RWPE1 (cell line): ENCODE data around the gene KLF6.

Experiments
- CTCF ChIA-PET: fragments of 350-600 bp; sonication (Branson Sonifier 250); formaldehyde crosslinking; extraction: SDS; loops from one replicate; lab custom pipeline; 2021; lab: Yijun Ruan, JAX
- POLR2A ChIA-PET: fragments of 400-600 bp; formaldehyde crosslinking; extraction: SDS; loops from one replicate; lab custom pipeline; 2020; ENCODE audit warnings: antibody characterized with exemption; ENCODE audit not compliant: low non-redundant PET; lab: Yijun Ruan, JAX
- DNase-seq: peaks from one replicate; pipeline ENCODE4 v3.0.0; 2012; ENCODE audit warnings: low spot score
- H3K27ac ChIP-seq: fragments of 450-650 bp; 2 replicates; pipeline ENCODE4 v1.5.1; 2017
- CTCF ChIP-seq: fragments of 450-650 bp; conservative IDR thresholded peaks from 2 replicates; pipeline ENCODE4 v1.5.1; 2017; ENCODE audit warnings: low read depth, mild to moderate bottlenecking

KLF6 gene

GRCh38 chr10:3778692-3779157 lies 6.3 kb downstream of the KLF6 start:
- DNase-seq: no peak
- peak overlapping the region; percentile 99 for H3K27ac ChIP-seq
- ChIA-PET CTCF (interaction anchor here (0.5 kb wide), 1 partner anchor 150 kb away, joined by 3 read pairs; no protein-coding TSS in a partner anchor), POLR2A (no interaction called here)
- TF ChIP-seq CTCF: no peak

GRCh38 chr10:3777981-3778691 lies 6.9 kb downstream of the KLF6 start:
- CTCF ChIA-PET: interaction anchor here (0.5 to 0.7 kb wide), 2 partner anchors 150 to 581 kb away, joined by 3 to 4 read pairs; no protein-coding TSS in a partner anchor
- no peak for TF ChIP-seq CTCF
- no peak for DNase-seq
- POLR2A ChIA-PET: no interaction called here
- H3K27ac ChIP-seq: no peak overlapping the region

- DNase-seq: peak; percentile 74
- POLR2A ChIA-PET: interaction anchor here (0.6 kb wide), 1 partner anchor 917 kb away, joined by 3 read pairs; no protein-coding TSS in a partner anchor
- TF ChIP-seq CTCF: no peak
- CTCF ChIA-PET: interaction anchor here (0.6 to 0.8 kb wide), 4 partner anchors 34 to 579 kb away, joined by 4 to 5 read pairs (median 4); no protein-coding TSS in a partner anchor
- H3K27ac ChIP-seq: peak overlapping the region; percentile 93
These were observed 8.0 kb downstream of the KLF6 start for GRCh38 chr10:3776796-3777571.

- CTCF ChIA-PET: interaction anchor here (0.6 to 0.7 kb wide), 3 partner anchors 33 to 220 kb away, joined by 4 to 7 read pairs (median 5); no protein-coding TSS in a partner anchor
- POLR2A ChIA-PET: interaction anchor here (0.6 to 1.2 kb wide), 2 partner anchors 9 to 919 kb away, joined by 3 to 4 read pairs; partner anchors contain the start of gene KLF6
- no peak for DNase-seq
- no peak for TF ChIP-seq CTCF
- peak overlapping the region; percentile 97 for H3K27ac ChIP-seq
These were observed 9.1 kb downstream of the KLF6 start for GRCh38 chr10:3775696-3776551.

- CTCF ChIA-PET: no interaction called here
- POLR2A ChIA-PET: interaction anchor here (1.2 kb wide), 1 partner anchor 10 kb away, joined by 4 read pairs; the partner anchor contains the start of gene KLF6
- TF ChIP-seq CTCF: no peak
- no peak for DNase-seq
- H3K27ac ChIP-seq: peak overlapping the region; percentile 97
These were observed 10.0 kb downstream of the KLF6 start for GRCh38 chr10:3774814-3775695.
